B cell (primary cell): ENCODE results near the gene CCDC87.

Experiments
- EZH2 ChIP-seq: IDR thresholded peaks from 2 replicates; pipeline ENCODE4 v1.6.1; 2012; ENCODE audit warnings: borderline replicate concordance, low read depth, mild to moderate bottlenecking, moderate library complexity, low read length; ENCODE audit not compliant: insufficient read depth, poor library complexity, severe bottlenecking
- TF ChIP-seq, protein P1 (sequence below): fragments of 200-600 bp; IDR thresholded peaks from one replicate; pipeline ENCODE4 v1.8.0; 2022; ENCODE audit warnings: antibody characterized with exemption, mild to moderate bottlenecking

- TF ChIP-seq, protein P1, sequence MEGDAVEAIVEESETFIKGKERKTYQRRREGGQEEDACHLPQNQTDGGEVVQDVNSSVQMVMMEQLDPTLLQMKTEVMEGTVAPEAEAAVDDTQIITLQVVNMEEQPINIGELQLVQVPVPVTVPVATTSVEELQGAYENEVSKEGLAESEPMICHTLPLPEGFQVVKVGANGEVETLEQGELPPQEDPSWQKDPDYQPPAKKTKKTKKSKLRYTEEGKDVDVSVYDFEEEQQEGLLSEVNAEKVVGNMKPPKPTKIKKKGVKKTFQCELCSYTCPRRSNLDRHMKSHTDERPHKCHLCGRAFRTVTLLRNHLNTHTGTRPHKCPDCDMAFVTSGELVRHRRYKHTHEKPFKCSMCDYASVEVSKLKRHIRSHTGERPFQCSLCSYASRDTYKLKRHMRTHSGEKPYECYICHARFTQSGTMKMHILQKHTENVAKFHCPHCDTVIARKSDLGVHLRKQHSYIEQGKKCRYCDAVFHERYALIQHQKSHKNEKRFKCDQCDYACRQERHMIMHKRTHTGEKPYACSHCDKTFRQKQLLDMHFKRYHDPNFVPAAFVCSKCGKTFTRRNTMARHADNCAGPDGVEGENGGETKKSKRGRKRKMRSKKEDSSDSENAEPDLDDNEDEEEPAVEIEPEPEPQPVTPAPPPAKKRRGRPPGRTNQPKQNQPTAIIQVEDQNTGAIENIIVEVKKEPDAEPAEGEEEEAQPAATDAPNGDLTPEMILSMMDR = no peak
- TF ChIP-seq EZH2 = no peak
These were observed 30.6 kb downstream of the CCDC87 start for GRCh38 chr11:66562275-66562674.
